GM11168 (cell line): ENCODE data around the gene JHY.

Source experiments
- in situ Hi-C: fragments of 300-500 bp; cut with MboI; formaldehyde crosslinking; loops from one replicate; pipeline ENCODE4 v1.12.0; 2022; ENCODE audit warnings: low sequenced_read_pairs; ENCODE audit not compliant: unreplicated experiment

JHY gene

GRCh38 chr11:122933416-122933815, 50.9 kb downstream of the JHY start:
- in situ Hi-C loops = no loop called here

GRCh38 chr11:122937983-122938382, 55.4 kb downstream of the JHY start:
- in situ Hi-C loops = no loop called here

GRCh38 chr11:122938557-122938956, 56.0 kb downstream of the JHY start:
- in situ Hi-C loops = no loop called here

GRCh38 chr11:122951211-122951610, 68.7 kb downstream of the JHY start:
- in situ Hi-C loops = no loop called here

DNA sequence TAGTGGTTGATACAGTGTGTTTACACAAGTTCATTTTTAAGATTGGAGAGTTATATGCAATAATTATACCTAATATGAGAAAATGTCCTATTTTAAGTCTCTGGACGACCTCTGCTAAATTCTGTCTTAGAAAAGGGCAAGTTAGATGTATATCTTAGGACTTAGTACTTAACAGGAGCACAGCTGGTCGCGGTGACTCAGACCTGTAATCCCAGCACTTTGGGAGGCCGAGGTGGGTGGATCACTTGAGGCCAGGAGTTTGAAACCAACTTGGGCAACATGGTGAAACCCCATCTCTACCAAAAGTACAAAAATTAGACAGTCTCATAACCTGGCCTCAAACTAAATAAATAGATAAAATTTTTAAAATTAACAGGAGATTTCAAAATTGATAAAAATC, 71.9 kb downstream of the JHY start:
- in situ Hi-C loops = no loop called here

GRCh38 chr11:122963961-122964360, 81.4 kb downstream of the JHY start:
- in situ Hi-C loops = no loop called here

DNA sequence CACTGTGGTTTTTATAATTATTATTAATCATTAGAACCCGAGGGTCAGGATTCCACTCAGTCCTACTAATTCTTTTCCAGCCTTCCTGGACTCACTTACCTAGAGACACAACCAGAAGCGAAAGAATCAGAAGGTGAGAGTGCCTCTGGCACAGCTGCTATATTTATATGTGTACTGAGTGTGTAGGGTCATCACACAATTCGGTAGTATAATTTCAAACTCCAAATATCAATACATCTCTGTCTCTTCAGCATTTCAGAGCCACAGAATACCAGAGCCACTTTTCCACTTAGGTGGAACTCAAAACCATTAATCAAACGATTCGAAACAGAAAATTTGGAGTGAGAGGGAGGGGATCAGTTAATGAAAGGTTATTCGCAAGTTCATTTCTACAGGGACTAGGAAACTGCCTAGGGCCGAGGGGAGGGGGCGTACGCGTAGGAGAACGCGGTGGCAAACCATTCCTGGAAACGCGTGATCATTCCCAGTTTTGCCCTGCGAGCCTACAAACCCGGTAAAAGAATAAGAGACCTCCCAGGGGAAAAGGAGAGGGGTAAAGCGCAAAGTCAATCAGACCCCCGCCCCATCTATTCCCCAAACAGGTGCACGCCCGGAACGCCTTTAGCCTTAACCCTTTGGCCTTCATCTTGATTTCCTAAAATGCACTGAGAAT, 93.6 kb downstream of the JHY start:
- in situ Hi-C loops = no loop called here

- in situ Hi-C loops = no loop called here
Measured at GRCh38 chr11:122976734-122977469, 94.3 kb downstream of the JHY start.

DNA sequence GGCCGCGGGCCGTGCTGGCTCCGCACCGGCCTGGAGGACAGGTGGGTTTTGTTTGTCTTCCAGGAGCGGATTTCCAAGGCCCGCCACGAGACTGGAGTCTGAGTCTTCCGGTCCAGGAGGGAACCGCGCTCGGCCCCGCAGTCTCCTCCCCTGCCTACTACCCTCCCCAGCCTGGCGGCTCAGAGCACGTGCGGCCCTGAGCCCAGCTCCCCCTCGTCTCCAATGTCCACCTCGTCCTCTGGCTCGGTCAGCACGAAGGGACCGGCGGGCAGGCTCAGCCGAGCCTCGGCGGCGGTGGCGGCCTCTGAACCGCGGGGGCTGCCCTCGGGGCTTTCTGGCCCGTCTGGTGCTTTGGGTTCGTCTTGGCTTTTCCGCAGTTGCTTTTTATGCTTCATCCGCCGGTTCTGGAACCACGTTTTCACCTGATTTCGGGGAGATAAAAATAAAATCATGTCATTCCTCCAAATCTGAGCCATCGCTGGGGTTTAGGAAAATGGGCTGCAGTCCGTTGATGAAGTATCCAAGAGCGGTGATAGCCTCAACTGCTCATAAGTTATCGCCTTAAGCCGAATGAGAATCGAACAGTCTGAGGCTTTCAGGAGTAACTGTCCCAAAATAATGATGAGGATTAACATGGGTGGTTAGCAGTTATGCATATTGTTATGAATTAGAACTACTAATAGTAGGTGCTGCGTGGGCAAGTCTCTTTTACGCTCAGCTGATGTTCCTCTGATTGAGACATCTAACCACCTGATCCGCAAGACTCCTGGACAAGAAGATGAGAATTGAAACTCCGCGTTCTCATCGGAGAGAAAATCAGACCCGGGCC, 95.1 kb downstream of the JHY start:
- in situ Hi-C loops = no loop called here

GRCh38 chr11:122978299-122978620, 95.7 kb downstream of the JHY start:
- in situ Hi-C loops = no loop called here

- in situ Hi-C loops = no loop called here
Measured at GRCh38 chr11:122979103-122979814, 96.7 kb downstream of the JHY start.

DNA sequence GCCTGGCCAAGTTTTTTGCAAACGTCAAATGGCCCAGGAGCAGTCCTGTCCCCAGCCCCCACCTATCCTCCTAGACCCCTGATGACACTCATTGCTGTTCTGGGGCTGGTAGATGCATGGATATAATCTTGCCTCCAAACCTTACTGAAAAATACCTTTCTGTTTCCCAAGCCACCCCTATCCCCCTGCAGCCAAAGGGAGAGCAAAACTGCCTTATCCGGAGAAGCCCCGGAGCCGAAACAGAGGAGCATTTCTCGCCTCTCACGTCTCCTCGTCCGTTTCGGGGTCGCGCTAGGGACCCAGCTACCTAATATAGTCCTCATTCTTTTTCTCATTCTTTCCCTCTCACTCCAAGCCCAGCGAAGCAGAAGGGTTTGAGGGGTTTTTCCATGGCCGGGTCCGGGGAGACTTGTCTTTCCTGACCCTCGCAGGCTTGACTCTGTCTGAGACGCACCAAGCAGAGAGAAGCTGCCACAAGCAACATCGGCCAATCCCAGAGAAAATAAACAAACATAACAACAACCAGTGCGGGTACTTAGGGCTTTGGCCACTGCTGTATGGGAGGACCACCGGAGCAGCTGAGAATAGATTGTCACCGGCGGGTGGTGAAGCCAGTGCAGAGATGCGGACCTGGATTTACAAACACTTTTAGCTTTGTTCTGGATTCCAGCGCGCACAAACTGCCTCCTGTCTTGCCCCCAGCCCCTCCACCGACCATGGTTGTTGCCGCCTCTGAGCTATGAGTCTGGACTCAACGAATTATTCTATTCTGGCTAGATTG, 97.4 kb downstream of the JHY start:
- in situ Hi-C loops = no loop called here

- in situ Hi-C loops = no loop called here
Measured at GRCh38 chr11:122981388-122982264, 99.1 kb downstream of the JHY start, which contains the start of gene BSX. Gene BSX, minus strand, starts transcription at chr11:122981834. Its CDS starts 163 bp downstream, at chr11:122981671.

DNA sequence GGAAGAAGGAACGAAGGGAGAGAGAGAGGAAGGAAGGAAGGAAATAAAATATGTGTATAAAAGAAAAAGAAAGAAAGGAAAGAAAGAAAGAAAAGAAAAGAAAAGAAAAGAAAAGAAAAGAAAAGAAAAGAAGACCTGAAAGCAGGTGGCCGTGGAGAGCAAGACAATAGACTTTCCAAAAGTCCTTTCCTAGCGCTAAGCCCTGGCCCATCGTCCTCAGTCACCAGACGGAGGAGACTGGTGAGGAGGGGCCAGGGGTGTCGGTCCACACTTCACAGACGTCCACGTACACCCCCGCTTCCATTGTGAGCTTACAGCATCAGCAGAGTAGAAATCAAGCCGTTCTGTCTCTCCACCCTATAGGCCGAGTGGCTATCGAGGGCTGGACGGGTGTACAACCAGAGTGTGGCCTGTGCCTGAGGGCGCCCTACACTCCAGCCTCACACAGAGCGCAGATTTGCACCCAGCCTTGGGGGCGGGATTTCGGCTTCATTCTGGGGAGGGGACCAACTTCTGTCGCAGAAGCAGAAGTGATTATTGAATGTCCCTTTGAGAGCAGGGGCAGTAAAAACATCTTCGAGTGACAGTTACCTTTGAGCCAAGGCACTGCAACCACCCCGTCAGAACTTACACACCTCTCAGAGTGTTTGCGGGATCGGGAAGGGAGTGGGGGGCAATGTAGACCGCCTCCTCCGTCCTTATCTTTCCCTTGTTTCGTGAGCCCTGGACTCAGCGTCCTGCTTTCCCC, 101.1 kb downstream of the JHY start:
- in situ Hi-C loops = no loop called here

GRCh38 chr11:122984186-122985011, 101.8 kb downstream of the JHY start:
- in situ Hi-C loops = no loop called here

DNA sequence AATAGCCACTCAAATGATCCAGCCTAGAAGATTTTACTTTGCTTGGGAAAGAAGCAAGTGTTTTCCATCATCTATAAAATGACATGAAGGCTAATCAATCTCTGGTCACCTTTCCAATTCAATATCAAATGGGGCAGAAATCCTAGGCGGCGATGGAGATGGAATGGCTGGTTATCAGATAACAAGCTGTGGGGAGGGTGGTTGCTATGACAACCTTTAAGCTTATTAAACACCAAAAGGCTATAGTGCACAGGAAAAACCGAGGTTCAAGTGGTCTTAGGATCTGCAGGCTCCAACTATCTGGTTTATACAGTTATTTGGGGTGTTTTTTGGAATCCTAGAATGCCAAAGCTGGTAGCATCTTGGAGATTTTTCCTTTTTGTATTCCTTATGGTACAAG, 113.0 kb downstream of the JHY start:
- in situ Hi-C loops = no loop called here

DNA sequence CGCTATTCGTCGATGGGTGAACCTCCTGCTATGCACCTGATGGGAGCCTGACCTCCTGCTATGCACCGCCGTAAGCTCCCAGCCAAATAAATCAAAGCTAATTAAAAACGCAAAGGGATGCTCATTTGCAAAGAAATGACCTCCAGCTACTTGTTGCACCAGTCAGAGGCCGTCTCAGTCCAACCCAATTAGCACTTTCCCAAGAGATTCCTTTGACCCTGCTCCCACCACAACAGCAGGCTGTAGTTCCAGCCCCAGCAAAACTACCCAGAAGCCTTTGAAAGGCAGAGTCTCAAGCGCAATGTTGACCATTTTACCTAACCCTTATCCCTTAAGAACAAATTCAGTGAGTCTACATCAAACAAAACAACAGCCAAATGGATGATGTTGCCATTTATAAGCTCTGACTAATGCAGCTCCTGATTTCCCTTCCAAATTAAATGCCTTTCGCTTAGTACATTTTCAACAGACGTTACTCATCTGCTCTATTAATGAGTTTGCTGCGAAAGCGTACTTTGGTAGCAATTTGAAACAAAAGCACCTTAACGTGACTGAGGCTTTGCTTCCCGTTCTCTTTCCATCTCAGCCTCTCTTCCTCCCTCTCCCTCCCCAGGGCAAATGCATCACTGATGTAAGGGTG, 116.3 kb downstream of the JHY start:
- in situ Hi-C loops = no loop called here
